ENCODE data around the gene ANGPTL2.
"Not testable (repeated sequence)": the region's sequence is repeated elsewhere in the genome, so short reads cannot be mapped to it uniquely, and the experiment has no call there.

Gene ANGPTL2

DNA sequence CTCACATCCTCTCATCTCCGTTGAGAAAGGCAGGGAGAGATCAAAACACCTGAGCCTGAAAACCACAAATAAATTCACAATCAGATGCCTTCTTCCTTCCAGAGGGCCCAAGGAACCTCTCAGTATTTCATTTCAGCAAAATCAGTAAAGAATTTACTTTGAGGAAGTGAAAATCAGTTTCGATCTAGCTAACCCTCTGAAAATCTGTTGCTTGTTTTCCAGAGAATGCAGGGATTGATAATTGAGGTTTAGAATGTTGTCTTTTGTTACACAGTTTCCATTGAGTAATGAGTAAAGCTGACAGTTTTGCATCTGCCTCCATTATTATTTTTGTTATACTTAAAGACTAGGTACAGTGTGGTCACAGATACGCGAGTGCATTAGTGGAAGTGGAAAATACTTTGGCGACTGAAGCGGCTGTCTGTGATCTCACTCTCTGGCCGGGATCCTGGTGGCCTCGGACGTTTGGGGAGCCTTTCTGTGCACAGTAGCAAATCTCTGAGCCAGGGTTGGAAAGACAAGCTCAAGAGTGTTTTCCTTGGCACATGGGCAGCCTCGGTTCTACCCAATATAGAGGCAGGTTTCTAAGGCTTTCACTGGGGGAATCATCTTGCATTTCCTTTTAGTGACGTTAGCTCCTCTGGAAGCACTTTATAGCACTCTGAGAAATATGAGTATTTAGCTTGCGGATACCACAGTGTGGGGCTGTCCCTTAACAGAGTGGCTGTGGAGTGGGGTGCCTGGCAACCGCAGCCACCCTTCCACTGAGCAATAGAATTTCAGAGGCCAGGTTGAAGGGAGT, 32.2 kb upstream of the ANGPTL2 start:
- DNase-seq: no peak

DNA sequence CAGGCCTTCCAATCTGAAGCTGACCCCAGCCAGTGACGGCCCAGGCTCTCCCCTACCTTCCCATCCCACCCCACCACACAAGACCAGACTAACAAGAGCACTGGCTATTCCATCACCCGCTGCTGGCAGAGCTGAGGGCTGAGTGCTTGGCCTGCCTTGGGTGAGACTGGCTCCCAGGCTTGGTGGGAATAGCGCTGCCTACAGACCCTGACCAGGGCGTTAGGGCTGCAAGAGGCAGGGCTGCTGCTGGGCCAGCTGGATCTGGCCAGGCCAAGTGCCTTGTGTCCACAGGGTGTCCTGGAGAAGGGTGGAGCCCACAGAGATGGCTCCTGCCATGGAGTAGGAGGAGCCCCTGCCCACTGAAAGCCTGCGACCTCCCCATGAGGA, 31.6 kb upstream of the ANGPTL2 start:
- DNase-seq: no peak

DNA sequence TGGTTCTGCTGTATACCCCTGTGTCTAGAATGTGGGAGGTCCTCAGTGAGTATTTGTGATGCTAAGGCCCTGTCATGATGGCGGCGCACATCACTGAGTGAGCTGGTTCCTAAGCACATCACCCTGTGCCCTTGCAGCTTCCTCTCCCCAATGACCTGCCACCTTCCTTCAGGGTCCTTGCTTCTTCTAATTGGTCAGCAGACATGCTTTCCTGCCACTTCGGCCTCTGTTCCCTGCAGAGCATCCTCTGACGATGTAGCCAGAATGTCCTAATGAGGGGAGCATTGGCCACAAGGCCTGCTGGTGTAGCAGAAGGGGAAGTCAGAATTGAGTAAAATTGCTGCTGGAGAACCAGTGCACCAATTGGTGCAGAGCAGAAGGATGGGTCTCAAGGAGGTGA, 31.1 kb upstream of the ANGPTL2 start:
- no peak for DNase-seq

DNA sequence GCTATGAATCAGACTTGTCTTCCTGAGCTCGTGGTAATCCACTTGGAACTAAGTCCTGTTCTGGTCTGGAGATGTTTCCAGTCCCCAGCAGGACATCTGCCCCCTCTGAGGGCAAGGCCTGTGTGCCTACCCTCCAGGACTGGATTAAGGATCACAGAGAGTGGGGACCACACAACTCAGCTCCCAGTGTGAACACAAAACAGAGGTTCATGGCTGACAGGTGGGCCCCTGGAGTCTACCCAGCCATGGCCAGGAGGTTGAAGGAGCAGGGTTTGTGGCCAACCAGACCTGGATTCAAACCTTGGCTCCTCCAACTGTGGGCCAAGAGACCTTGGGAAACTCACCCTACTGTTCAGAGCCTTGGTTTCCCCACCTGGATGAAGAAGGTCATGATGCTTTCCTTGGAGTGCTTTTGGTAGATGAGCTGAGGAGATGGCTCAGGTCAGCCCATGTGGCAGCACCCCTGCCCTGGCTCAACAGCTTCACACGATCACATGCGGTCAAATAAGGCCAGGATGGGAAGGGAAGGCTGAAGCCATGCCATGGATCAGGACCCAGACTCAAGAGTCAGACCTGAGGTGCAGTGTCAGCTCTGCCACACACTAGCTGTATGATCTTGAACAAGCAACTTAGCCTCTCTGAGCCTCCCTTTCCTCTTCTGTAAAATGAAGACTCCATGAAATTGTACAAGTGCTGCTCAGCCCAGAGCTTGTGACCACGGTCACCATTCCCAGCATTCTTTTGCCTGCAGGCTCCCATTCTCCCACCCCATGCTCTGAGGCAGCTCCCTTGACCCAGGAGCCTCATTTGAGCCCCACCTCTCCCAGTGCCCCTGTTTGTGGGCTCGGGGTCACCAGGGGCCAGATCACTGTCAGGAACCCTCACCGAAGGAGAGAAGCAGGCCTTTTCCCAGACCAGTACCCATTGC, 27.3 kb upstream of the ANGPTL2 start:
- DNase-seq: no peak

DNA sequence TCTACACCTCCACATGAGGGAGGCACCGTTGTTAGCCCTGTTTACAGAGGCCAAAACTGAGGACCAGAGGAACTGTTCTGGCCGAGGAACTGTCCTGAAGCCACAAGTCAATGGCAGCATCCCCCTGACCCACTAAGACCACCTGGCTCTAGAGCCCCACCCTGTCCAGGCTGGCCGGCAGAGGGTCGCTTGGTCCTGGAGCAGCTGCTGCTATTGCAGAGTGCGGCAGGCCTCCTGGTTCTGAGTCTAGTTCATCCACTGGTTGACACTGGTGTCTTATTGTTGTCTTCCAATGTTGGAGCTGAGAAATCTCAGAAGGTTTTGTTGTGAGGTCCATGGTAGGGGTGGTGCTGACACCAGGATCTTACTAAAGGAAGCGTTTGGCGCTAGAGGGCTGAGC, 26.6 kb upstream of the ANGPTL2 start:
- DNase-seq: no peak

DNA sequence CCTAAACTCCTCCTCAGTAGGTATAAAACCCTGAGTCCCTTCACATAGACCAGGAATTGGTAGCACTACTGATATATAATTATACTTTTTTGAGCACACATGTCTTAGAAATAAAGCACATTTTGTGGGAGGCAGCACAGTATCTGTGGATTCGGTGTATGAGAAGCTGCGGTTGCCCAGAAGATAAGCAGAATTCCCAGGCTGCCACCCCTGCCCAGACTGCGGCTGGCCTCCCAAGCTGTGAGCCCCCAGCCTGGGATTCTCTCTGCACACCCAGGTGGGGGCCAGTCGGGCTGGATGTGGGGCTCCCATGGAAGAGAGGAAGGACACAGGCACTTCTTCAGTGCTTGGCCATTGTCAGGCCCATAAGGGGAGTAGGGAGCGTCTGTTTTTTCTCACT, 25.6 kb upstream of the ANGPTL2 start:
- DNase-seq: no peak

DNA sequence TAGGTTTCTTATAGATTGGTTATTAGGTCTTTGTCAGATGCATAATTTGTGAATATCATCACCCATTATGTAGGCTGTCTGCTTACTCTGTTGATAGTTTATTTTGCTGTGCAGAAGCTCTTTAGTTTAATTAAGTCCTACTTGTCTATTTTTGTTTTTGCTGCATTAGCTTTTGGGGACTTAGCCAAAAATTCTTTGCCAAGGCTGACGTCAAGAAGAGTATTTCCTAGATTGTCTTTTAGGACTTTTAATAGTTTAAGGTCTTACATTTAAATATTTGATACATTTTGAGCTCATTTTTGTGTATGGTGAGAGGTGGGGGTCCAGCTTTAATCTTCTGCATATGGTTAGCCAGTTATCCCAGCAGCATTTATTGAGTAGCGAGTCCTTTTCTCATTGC, 24.8 kb upstream of the ANGPTL2 start:
- DNase-seq: no peak

DNA sequence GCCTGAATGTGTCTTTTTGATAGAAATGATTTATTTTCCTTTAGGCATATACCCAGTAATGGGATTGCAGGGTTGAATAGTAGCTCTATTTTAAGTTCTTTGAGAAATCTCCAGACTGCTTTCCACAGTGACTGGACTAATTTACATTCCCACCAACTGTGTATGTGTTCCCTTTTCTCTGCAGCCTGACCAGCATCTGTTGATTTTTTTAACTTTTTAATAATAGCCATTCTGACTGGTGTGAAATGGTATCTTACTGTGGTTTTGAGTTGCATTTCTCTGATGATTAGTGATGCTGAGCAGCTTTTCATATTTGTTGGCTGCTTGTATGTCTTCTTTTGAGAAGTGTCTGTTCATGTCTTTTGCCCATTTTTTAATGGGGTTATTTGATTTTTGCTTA, 24.4 kb upstream of the ANGPTL2 start:
- not testable (repeated sequence) for DNase-seq

DNA sequence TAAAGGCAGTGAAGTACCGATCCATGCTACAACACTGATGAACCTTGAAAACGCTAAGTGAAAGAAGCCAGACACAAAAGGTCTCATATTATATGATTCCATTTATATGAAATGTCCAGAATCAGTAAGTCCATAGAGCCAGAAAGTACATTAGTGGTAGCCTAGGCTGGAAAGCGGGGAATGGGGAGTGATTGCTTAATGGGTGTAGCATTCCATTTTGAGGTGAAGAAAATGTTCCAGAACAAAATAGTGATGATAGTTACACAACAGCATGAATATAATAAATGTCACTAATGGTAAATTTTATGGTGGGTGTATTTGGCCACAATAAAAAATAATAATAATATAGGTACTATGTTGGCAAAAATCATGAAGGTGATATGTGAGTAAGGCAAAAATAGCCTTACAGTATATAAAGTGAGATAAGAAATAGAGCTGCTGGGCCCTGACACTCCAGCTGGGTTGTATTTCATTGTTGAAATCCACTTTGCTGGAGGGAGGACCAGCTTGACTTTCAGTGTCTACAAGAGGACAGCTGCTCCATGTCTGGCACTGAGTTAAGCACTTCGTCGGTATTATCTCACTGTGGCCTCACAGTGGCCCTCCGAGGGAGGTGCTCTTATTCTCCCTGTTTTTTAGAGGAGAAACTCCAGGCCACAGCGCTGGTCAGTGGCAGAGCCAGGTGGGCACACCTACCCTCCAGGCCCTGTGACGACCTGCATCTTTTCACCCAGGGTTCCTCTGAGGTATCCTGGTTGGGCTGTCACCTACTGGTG, 22.4 kb upstream of the ANGPTL2 start:
- no peak for DNase-seq

DNA sequence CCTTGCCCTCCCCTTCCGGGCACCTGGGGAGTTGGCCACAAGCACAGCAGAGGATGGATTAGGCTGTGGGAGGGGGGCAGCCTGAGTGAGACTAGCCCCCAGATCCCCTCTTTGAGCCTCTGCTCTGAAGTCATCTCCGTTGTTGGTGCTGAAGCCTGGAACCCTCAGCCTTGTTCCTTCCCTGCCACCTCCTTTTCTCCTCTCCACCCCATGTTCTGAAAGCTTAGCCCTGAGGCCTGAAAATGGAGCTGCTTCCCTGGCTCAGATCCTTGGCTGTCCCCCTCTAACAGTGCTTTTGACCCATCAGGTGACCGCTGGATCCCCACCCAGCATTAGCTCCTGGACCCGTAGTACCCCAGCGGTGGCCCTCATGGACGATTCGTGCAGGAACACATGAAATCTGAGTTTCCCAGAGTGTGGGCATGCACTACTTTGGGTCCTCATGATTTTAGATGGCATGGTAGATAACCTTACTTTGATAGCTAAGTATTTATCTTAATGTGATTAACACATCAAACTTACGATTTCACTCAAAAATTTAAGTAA, 21.6 kb upstream of the ANGPTL2 start:
- no peak for DNase-seq

DNA sequence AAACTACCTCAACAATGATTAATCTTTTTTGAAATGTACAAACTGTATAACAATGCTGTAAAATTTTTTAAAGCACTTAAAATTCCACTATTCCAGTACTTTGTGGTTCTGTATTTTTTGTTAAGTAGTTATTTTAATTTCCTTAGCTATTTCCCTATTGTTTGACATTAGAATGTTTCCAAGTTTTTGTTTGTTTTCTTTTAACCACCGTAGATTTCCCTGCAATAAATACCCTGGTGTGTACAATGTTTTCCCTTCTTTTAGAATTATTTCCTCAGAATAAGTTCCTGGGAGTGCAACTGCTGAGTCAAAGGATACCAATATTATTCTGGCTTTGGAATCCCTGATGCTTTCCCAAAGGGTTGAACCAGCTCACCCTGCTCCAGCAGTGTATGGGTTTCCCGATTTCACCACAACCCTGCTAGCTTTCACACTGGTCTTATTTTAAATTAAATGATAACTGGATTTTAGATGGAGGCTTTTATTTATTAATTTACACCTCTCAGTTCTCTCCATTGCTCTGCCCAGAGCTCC, 20.6 kb upstream of the ANGPTL2 start:
- no peak for DNase-seq

DNA sequence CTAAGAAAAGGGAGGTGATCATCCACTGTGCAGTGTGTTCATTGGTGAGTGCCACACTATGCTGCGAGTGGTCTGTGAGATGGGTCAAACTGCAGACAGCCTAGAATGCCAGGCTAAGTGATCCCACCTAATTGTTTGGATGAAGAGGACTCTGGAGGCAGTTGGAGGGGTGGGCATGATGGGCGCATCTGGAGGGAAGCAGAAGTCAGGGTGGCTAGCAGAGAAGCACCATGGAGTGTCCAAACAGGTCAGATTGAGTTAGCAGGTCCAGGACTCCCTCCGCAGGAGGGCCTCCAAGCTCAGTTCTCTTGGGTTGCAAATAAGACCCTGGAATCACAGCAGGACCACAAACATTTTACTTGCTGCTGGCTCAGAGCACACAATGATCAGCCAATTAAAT, 19.9 kb upstream of the ANGPTL2 start:
- no peak for DNase-seq

DNA sequence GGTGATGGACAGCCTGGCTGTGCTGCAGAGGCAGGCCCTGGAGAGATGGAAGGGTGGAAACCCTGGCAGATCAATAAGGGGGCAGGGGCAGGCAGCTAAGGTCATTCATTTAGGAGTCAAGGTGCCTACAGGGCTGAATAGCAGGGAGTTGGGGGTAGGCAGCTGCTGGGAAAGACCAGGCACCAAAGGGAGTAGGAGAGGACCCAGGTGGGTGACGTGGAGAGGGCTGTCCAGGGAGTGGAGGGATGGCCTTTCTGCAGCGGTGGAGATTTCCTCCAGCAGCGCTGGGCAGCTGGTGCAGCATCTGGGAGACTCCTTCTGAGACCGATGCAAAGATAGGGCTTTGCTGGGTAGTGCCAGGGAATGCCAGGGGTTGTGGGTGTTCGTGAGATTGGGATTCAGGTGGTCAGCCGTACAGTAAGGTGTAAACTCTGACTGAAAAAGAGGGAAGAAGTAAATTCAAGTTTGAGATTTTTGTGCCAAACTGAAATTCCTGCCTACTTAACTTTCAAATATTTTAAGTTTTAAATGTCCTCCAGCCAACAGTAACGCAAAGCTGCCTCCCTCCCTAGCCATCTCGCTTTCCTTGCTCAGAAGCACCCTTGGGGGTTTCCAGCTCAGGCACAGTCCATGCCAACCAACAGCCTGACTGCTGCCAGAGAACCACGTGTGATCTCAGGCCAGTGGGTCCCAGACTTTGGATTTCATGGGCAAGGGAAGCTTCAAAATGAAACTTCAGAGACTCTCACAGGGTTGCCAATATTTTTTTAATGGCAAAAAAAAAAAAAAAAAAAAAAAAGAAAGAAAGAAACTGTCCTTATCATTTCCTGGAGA, 18.6 kb upstream of the ANGPTL2 start:
- no peak for DNase-seq

DNA sequence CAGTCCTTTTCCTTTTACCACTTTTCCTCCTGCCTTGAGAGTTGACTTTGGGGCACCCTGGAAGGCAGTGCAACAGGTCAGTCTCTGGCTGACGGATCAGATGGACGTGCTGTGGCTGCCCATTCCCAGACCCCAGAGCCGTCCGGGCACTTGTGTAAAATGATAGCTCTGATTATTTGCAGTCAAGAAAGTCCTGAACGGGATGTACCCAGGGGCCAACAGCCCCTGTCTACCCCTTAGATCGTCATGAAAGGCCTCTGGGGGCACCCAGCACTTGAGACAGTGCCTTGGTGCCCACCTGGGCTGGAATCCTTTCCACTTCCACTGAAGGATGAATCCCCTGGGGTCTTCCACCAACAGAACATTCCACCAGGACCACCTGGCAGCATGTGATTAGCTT, 17.7 kb upstream of the ANGPTL2 start:
- no peak for DNase-seq

DNA sequence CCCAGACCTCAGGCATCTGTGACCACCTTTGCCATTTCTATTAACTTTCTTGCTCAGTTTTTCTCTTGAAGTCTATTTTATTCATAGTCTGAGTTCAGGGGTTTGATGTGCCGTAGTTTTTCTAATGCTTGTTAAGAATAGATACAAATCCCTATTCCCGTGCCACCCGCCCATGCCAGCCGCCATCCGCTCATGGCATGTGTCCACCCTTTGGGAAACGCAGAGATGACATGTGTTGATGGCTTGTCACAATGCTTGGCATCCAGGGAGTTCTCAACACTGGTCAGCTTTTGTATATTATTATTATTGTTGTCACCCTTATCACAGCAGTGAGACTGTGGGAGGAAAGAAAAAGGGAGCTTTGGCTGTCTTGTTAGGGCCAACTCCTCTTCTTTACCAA, 17.3 kb upstream of the ANGPTL2 start:
- DNase-seq: no peak

DNA sequence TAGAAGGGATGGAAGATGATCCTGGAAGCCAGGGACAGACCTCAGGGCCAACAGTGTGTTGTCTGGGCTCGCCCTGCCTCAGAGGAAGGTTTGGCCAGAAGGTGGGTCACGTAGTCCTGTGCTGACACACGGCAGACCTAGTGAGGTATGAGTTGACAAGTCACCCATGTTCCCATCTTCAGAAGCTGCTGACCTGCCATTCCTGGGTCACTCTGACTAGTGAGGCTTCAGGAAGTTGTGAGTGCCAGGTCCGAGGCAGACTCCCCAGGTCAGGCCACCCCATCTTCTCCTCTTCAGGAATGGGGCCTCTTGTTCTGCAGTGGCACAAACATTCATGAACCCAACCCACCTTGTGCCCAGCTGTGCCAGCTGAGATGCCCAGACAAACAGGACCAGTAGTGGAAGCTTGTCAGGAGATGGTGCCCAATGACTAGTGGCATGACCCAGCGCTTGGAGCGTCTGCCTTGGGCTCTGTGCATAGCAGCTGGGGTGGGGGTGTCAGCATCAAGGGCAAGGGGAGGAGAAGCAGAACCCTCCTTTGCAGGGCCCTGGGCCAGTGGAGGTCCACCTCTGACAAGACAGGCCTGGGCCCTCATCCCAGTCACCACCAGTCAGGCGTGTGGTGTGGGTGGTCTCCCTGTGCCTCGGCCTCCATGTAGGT, 16.8 kb upstream of the ANGPTL2 start:
- no peak for DNase-seq

DNA sequence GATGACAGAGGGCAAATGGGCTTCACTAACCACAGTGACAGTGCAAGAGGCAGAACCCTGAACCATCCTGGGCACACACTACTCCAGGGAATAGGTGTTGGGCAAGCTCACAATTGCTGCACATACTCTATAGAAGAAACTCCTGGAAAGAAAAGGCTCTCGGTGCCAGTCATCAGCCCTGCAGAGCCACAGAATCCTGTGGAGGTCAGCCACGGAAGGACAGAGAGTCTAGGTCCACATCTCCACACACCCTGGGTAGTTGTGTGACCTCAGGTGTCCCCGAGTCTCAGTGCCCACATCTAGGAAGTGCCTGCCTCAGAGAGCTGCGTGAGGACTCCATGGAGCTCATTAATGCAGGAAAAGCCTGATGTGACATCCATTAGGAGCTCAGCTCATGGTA, 16.0 kb upstream of the ANGPTL2 start:
- DNase-seq: no peak

DNA sequence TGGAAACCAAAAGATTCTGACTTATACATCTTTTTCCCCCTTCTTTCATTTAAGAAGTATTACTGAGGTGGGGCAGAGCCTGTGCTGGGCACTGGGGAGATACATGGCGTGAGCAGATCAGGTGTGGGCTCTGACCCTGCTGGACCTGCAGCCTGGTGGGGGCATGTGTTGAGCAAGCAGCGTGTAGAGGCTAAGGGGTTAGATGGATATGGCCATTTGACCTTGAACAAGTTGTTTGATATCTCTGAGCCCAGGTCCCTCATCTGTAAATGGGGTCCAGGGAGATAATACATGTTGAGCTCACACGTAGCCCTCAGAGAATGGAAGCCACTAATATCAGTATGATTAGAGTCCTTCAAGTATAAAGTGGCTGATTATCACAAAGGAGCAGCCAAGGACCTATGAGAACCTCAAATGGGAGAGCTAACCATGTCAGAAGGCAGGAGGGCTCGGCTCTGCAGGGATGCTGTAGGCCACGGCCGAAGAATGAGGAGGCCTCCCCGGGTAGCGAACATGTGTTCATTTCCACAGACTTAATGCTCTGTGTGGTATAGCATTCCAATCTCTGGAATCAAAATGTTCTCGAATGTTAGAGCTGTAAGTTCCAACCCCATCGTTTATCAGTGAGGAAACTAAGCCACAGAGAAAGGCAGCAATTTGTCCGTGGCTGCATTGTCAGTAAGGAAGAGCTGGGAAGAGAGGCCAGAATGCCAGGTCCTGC, 15.4 kb upstream of the ANGPTL2 start:
- no peak for DNase-seq

DNA sequence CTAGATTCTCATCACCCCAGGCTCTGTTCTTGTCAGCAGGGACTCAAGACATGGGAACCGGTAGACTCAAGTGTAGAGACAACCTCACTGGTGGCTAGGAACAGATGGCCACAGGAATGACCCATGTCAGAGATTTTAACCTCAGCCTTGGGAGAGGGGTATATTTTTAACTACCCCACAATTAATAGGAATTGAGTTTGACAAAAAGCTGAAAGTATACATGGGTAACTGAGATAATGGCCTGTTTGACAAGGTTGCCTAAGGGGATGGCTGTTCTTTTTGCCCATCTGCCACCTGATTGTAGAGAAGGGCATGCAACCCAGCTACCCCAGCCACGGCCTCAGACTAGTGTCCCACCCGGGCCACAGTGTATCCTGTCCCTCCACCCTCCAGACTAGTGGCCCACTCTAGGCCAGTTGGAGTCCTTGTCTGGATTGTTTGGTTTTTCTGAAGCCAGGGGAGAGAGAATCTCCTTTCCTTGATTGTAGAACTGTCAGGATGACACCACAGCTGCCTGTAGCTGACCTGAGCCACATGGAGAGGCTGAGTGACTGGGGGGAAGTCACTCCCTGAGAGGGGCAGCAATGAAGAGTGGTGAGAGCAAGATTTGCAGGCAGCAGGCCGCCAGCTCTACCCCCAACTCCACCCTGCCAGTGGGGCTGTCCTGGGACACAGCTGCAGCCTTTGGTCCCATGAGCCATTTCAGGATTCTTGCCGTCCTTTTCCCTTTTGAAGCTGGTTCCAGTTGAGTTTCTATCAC, 14.6 kb upstream of the ANGPTL2 start:
- no peak for DNase-seq
